ENCODE measurements around the gene TANC1. TPM values are rescaled to one million over a fixed set of nuclear protein-coding genes. Genes with fewer than 3 reads are reported as not detected.
A peak's percentile ranks its signal among the peaks of the same experiment; 100 is the strongest.
"Not testable (repeated sequence)": the region's sequence is repeated elsewhere in the genome, so short reads cannot be mapped to it uniquely, and the experiment has no call there.

TANC1 gene
- total RNA-seq, 1 experiment from 2014 or later: 19.3 TPM

GRCh38 chr2:159089543-159089942 lies 121.1 kb downstream of the TANC1 start:
- DNase-seq (ENCODE audit: low read depth): no peak

- peak; percentile 53 for DNase-seq (ENCODE audit: low read depth)
Observed at GRCh38 chr2:159090514-159091201, 122.2 kb downstream of the TANC1 start.

- no peak for DNase-seq (ENCODE audit: low read depth)
Observed at GRCh38 chr2:159091381-159091780, 122.9 kb downstream of the TANC1 start.

- DNase-seq (ENCODE audit: low read depth): no peak
Observed at GRCh38 chr2:159091976-159092375, 123.5 kb downstream of the TANC1 start.

- DNase-seq (ENCODE audit: low read depth): no peak
Observed at GRCh38 chr2:159093497-159093896, 125.1 kb downstream of the TANC1 start.

- peak; percentile 52 for DNase-seq (ENCODE audit: low read depth)
Observed at GRCh38 chr2:159094173-159094737, 125.8 kb downstream of the TANC1 start.

GRCh38 chr2:159095813-159096212 lies 127.4 kb downstream of the TANC1 start:
- DNase-seq (ENCODE audit: low read depth): no peak

- DNase-seq (ENCODE audit: low read depth): not testable (repeated sequence)
Observed at GRCh38 chr2:159096302-159096855, 127.9 kb downstream of the TANC1 start.

GRCh38 chr2:159096901-159097300 lies 128.5 kb downstream of the TANC1 start:
- DNase-seq (ENCODE audit: low read depth): no peak

- no peak for DNase-seq (ENCODE audit: low read depth)
Observed at GRCh38 chr2:159098361-159098760, 129.9 kb downstream of the TANC1 start.

GRCh38 chr2:159098921-159099411 lies 130.5 kb downstream of the TANC1 start:
- peak; percentile 35 for DNase-seq (ENCODE audit: low read depth)

GRCh38 chr2:159101755-159102489 lies 133.5 kb downstream of the TANC1 start:
- DNase-seq (ENCODE audit: low read depth): no peak

GRCh38 chr2:159103411-159103810 lies 135.0 kb downstream of the TANC1 start:
- no peak for DNase-seq (ENCODE audit: low read depth)

- no peak for DNase-seq (ENCODE audit: low read depth)
Observed at GRCh38 chr2:159106109-159106508, 137.7 kb downstream of the TANC1 start.

- no peak for DNase-seq (ENCODE audit: low read depth)
Observed at GRCh38 chr2:159108181-159108893, 139.9 kb downstream of the TANC1 start.

- DNase-seq (ENCODE audit: low read depth): no peak
Observed at GRCh38 chr2:159109517-159109916, 141.1 kb downstream of the TANC1 start.

GRCh38 chr2:159110784-159111183 lies 142.3 kb downstream of the TANC1 start:
- DNase-seq (ENCODE audit: low read depth): no peak

- peak; percentile 43 for DNase-seq (ENCODE audit: low read depth)
Observed at GRCh38 chr2:159111346-159111927, 143.0 kb downstream of the TANC1 start.

- DNase-seq (ENCODE audit: low read depth): no peak
Observed at GRCh38 chr2:159114835-159115234, 146.4 kb downstream of the TANC1 start.

- no peak for DNase-seq (ENCODE audit: low read depth)
Observed at GRCh38 chr2:159116922-159117321, 148.5 kb downstream of the TANC1 start.

GRCh38 chr2:159117658-159118057 lies 149.2 kb downstream of the TANC1 start:
- DNase-seq (ENCODE audit: low read depth): no peak
